Glutamatergic neuron (in vitro differentiated cells): ENCODE results near the gene HEXD. TPM values are rescaled to one million over a fixed set of nuclear protein-coding genes. Genes with fewer than 3 reads are reported as not detected.

ENCODE experiments used
- DNase-seq: peaks from one replicate; pipeline ENCODE4 v3.0.0; 2022
- H3K27ac Mint-ChIP-seq: one replicate; pipeline ENCODE4 v1.8.0; 2020; ENCODE audit warnings: mild to moderate bottlenecking, mixed read lengths, inconsistent platforms; ENCODE audit not compliant: unreplicated experiment
- H3K27me3 Mint-ChIP-seq: one replicate; pipeline ENCODE4 v1.8.0; 2020; ENCODE audit warnings: mild to moderate bottlenecking, moderate library complexity, mixed read lengths, inconsistent platforms; ENCODE audit not compliant: unreplicated experiment
- H3K36me3 Mint-ChIP-seq: one replicate; pipeline ENCODE4 v1.8.0; 2020; ENCODE audit warnings: mild to moderate bottlenecking, mixed read lengths, inconsistent platforms; ENCODE audit not compliant: unreplicated experiment
- H3K4me1 Mint-ChIP-seq: one replicate; pipeline ENCODE4 v1.8.0; 2020; ENCODE audit warnings: mild to moderate bottlenecking, low read depth, mixed read lengths, inconsistent platforms; ENCODE audit not compliant: unreplicated experiment
- H3K4me3 Mint-ChIP-seq: one replicate; pipeline ENCODE4 v1.8.0; 2020; ENCODE audit warnings: mild to moderate bottlenecking, mixed read lengths, inconsistent platforms; ENCODE audit not compliant: unreplicated experiment
- H3K9me3 Mint-ChIP-seq: one replicate; pipeline ENCODE4 v1.8.0; 2020; ENCODE audit warnings: mild to moderate bottlenecking, moderate library complexity, mixed read lengths, inconsistent platforms; ENCODE audit not compliant: unreplicated experiment
- CTCF ChIP-seq: fragments of 200-600 bp; sonication (generic); IDR thresholded peaks from one replicate; pipeline ENCODE4 v1.5.0; 2021; ENCODE audit not compliant: partially characterized antibody, unreplicated experiment
- long read RNA-seq: library from polyadenylated mRNA; unstranded; transcript quantifications from one replicate; pipeline ENCODE4 v2.0.0, GENCODE V29; 2020; ENCODE audit not compliant: unreplicated experiment
- total RNA-seq: library from RNA; stranded (reverse); fragmentation: NEBNext Ultra II Directional; extraction: Animal tissue kit (Norgen Biotek cat#: 25700); gene quantifications from one replicate; pipeline ENCODE4 v1.2.1, GENCODE V29; 2021; ENCODE audit not compliant: unreplicated experiment

Gene HEXD
- total RNA-seq: 58.7 TPM
- long read RNA-seq, partial matches to known transcripts: 4 of 20 reads
- long read RNA-seq, other reads (novel, unspliced or antisense): 10 of 20 reads

DNA sequence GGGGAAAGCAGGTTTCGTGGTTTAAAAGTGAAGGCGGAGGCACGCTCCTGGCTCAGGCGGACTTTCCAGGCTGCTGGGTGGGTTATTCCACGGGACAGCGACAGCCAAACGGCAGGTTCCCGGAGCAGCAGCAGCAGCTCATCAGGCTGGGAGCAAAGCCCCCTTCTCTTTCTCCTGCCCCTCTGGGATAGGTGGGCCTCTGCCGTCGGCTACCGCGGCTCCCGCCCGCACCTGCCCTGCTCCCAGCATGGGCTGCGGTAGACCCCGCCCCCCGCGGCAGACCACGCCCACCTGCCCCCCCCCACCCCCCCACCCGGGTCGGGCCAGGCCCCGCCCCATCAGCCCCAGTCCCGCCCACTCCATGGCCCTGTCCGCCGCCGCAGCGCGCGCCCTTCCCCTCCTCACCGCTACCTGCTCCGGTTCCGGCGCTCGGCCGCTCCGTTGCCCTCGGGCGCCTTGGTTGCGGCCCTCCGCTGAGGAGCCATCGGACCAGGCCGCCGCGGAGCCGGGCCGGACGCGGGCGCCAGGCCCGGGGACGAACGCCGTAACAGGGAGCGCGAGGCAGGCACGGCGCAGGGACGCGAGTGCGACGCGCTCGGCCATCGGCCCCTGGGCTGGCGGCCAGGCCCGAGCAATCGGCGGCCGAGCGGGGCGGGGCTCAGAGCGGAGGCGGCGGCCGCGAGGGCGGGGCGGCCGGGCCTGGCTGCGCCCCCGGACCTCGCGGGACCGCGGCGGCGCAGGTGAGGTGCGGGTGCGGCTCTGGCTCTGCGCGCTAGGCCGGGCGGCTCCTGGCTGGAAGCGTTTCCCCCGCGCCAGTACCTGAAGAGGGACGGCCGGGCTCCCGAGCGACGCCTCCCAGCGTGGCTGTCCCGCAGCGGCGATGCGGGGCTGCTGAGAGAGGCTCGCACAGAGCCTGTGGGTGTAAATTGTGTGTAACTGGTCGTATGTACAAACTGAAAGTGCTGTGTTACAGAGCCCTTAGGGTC is at the start of gene HEXD, which contains the start of gene OGFOD3:
TSS of gene HEXD (plus strand) at position 347 of the 986 bp plus-strand sequence. CDS start 1,453 bp downstream, outside the sequence.
TSS of gene OGFOD3 (minus strand) at position 586 of the 986 bp plus-strand sequence. CDS start at position 485, 101 bp downstream.
- Mint-ChIP-seq H3K36me3 (peaks cover 28% of the 10 kb centered on the region), H3K4me3 (peak within 1 kb of the TSS; percentile 86), H3K9me3 (peaks cover 16% of the 10 kb centered on the region), H3K4me1 (peaks cover 12% of the 10 kb centered on the region), H3K27ac (no peak within 1 kb of the TSS), H3K27me3 (peaks cover 2% of the 10 kb centered on the region)
- no peak for TF ChIP-seq CTCF
- DNase-seq: peak; percentile 88

DNA sequence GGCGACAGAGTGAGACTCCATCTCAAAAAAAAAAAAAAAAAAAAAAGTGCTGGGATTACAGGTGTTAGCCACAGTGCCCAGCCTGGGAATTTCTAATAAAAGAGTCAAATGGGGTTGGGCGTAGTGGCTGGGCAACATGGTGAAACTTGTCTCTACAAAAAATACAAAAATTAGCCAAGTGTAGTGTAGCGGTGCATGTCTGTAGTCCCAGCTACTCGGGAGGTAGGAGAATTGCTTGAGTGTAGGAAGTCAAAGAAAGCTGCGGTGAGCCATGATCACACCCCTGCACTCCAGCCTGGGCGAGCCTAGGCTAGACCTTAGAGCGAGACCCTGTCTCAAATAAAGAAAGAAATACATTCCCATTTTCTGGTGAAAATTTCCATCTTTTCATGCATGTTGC is 48.9 kb upstream of the HEXD start:
- Mint-ChIP-seq H3K36me3 (no peaks in the 10 kb centered on the region), H3K9me3 (peaks cover 3% of the 10 kb centered on the region), H3K27ac (no peak overlapping the region), H3K4me1 (peaks cover 11% of the 10 kb centered on the region), H3K4me3 (no peak overlapping the region), H3K27me3 (peaks cover 10% of the 10 kb centered on the region)
- no peak for DNase-seq
- TF ChIP-seq CTCF: no peak

GRCh38 chr17:82370471-82371332 is 47.4 kb upstream of the HEXD start:
- Mint-ChIP-seq H3K27me3 (peaks cover 10% of the 10 kb centered on the region), H3K4me3 (peak overlapping the region; percentile 49), H3K9me3 (peaks cover 3% of the 10 kb centered on the region), H3K27ac (no peak overlapping the region), H3K4me1 (peaks cover 8% of the 10 kb centered on the region), H3K36me3 (no peaks in the 10 kb centered on the region)
- DNase-seq: no peak
- no peak for TF ChIP-seq CTCF

GRCh38 chr17:82371333-82372248 is 46.6 kb upstream of the HEXD start, which contains the start of gene UTS2R:
TSS of gene UTS2R (plus strand) at chr17:82371765. CDS start at chr17:82374325, 2,560 bp downstream.
- H3K4me1 Mint-ChIP-seq: peaks cover 10% of the 10 kb centered on the region
- peaks cover 3% of the 10 kb centered on the region for H3K9me3 Mint-ChIP-seq
- peak; percentile 55 for DNase-seq
- no peak for TF ChIP-seq CTCF
- H3K4me3 Mint-ChIP-seq: peak within 1 kb of the TSS; percentile 59
- no peaks in the 10 kb centered on the region for H3K36me3 Mint-ChIP-seq
- H3K27me3 Mint-ChIP-seq: peaks cover 10% of the 10 kb centered on the region
- no peak within 1 kb of the TSS for H3K27ac Mint-ChIP-seq
